OCI-LY1 (cell line): ENCODE data around the gene ZBTB8B.

Experiments
- H2AFZ ChIP-seq: fragments of 200-600 bp; sonication (generic), shearing (Covaris generic); 2 replicates; pipeline ENCODE4 v1.6.0; 2014; ENCODE audit warnings: antibody characterized with exemption, mild to moderate bottlenecking, low read length
- H3F3A ChIP-seq: fragments of 200-600 bp; sonication (generic), shearing (Covaris generic); 2 replicates; pipeline ENCODE4 v1.6.0; 2014; ENCODE audit warnings: mild to moderate bottlenecking, antibody characterized with exemption, low read length, moderate library complexity; ENCODE audit not compliant: insufficient read depth
- H3K27ac ChIP-seq: fragments of 200-600 bp; sonication (generic); 2 replicates; pipeline ENCODE4 v1.5.1; 2014; ENCODE audit warnings: low read length, mixed run types, mild to moderate bottlenecking, low read depth; ENCODE audit not compliant: poor library complexity, severe bottlenecking
- H3K27me3 ChIP-seq: fragments of 200-600 bp; sonication (generic); 2 replicates; pipeline ENCODE4 v1.6.0; 2014; ENCODE audit warnings: antibody characterized with exemption, mild to moderate bottlenecking, low read length, moderate library complexity; ENCODE audit not compliant: insufficient read depth
- H3K36me3 ChIP-seq: fragments of 200-600 bp; sonication (generic); 2 replicates; pipeline ENCODE4 v1.6.1; 2014; ENCODE audit warnings: mild to moderate bottlenecking, antibody characterized with exemption, low read length, moderate library complexity, mixed read lengths; ENCODE audit not compliant: insufficient read depth
- H3K4me1 ChIP-seq: fragments of 200-600 bp; sonication (generic); 2 replicates; pipeline ENCODE4 v1.5.1; 2014; ENCODE audit warnings: mild to moderate bottlenecking, low read length, moderate library complexity; ENCODE audit not compliant: insufficient read depth, severe bottlenecking
- H3K4me2 ChIP-seq: fragments of 200-600 bp; sonication (generic), shearing (Covaris generic); 2 replicates; pipeline ENCODE4 v1.6.1; 2014; ENCODE audit warnings: low read length
- H3K4me3 ChIP-seq: fragments of 200-600 bp; sonication (generic); 2 replicates; pipeline ENCODE4 v1.5.1; 2014; ENCODE audit warnings: low read length, low read depth, mild to moderate bottlenecking, mixed read lengths; ENCODE audit not compliant: poor library complexity, severe bottlenecking
- H3K79me2 ChIP-seq: fragments of 200-600 bp; shearing (Covaris generic); 2 replicates; pipeline ENCODE4 v1.6.1; 2016; ENCODE audit warnings: mixed run types, low read length, mixed read lengths; ENCODE audit not compliant: insufficient read depth
- H3K9ac ChIP-seq: fragments of 200-600 bp; sonication (generic), shearing (Covaris generic); 2 replicates; pipeline ENCODE4 v1.6.1; 2014; ENCODE audit warnings: mild to moderate bottlenecking, low read length, mixed read lengths
- H3K9me2 ChIP-seq: fragments of 200-600 bp; sonication (generic), shearing (Covaris generic); 2 replicates; pipeline ENCODE4 v1.6.1; 2014; ENCODE audit warnings: low read depth, mild to moderate bottlenecking, low read length, mixed read lengths
- H3K9me3 ChIP-seq: fragments of 200-600 bp; shearing (Covaris generic); 2 replicates; pipeline ENCODE4 v1.6.1; 2014; ENCODE audit warnings: low read length, mixed read lengths
- H4K20me1 ChIP-seq: fragments of 200-600 bp; sonication (generic), shearing (Covaris generic); 2 replicates; pipeline ENCODE4 v1.6.0; 2016; ENCODE audit warnings: mild to moderate bottlenecking, low read length; ENCODE audit not compliant: insufficient read depth
- CTCF ChIP-seq: fragments of 200-600 bp; sonication (generic), shearing (Covaris generic); IDR thresholded peaks from 2 replicates; pipeline ENCODE4 v1.5.1; 2017; ENCODE audit warnings: mild to moderate bottlenecking, antibody characterized with exemption, low read length, moderate library complexity, mixed read lengths
- EZH2 ChIP-seq: fragments of 200-600 bp; sonication (generic), shearing (Covaris generic); IDR thresholded peaks from 2 replicates; pipeline ENCODE4 v1.8.0; 2017; ENCODE audit warnings: borderline replicate concordance, mixed run types, mild to moderate bottlenecking, antibody characterized with exemption, low read length, moderate library complexity, mixed read lengths

Gene ZBTB8B

GRCh38 chr1:32498751-32499150 lies 33.9 kb downstream of the ZBTB8B start:
- H2AFZ ChIP-seq: no peak overlapping the region
- H3K9me3 ChIP-seq: no peaks in the 10 kb centered on the region
- no peak overlapping the region for H3K4me2 ChIP-seq

GRCh38 chr1:32500387-32501209 lies 35.7 kb downstream of the ZBTB8B start:
- Histone ChIP-seq H3K9me2 (no peaks in the 10 kb centered on the region), H3K9ac (peak overlapping the region; percentile 41; the same call in 1 of the 2 replicates), H3K4me1 (peaks cover 7% of the 10 kb centered on the region), H3K4me2 (peak overlapping the region; percentile 73), H3K36me3 (no peaks in the 10 kb centered on the region), H3K27me3 (peaks cover 5% of the 10 kb centered on the region), H3K27ac (no peak overlapping the region), H2AFZ (no peak overlapping the region; the same call in 1 of the 2 replicates), H3F3A (no peaks in the 10 kb centered on the region), H3K79me2 (no peaks in the 10 kb centered on the region), H3K9me3 (no peaks in the 10 kb centered on the region), H4K20me1 (no peaks in the 10 kb centered on the region), H3K4me3 (peak overlapping the region; percentile 58)
- TF ChIP-seq EZH2: no peak
- no peak for TF ChIP-seq CTCF

More at GRCh38 chr1:32498751-32499150, 33.9 kb downstream of the ZBTB8B start:
- Histone ChIP-seq H3K79me2 (no peaks in the 10 kb centered on the region), H3F3A (no peaks in the 10 kb centered on the region), H3K9ac (no peak overlapping the region), H3K27ac (no peak overlapping the region), H3K4me1 (peaks cover 7% of the 10 kb centered on the region), H3K4me3 (no peak overlapping the region), H3K36me3 (no peaks in the 10 kb centered on the region), H3K9me2 (no peaks in the 10 kb centered on the region), H3K27me3 (peaks cover 5% of the 10 kb centered on the region), H4K20me1 (no peaks in the 10 kb centered on the region)
- TF ChIP-seq CTCF (no peak), EZH2 (no peak)

- Histone ChIP-seq H3K36me3 (no peaks in the 10 kb centered on the region), H3K9ac (no peak overlapping the region), H3F3A (no peaks in the 10 kb centered on the region), H3K9me2 (no peaks in the 10 kb centered on the region), H4K20me1 (no peaks in the 10 kb centered on the region), H3K9me3 (no peaks in the 10 kb centered on the region), H2AFZ (no peak overlapping the region), H3K4me1 (peaks cover 7% of the 10 kb centered on the region), H3K4me2 (no peak overlapping the region), H3K79me2 (no peaks in the 10 kb centered on the region), H3K4me3 (no peak overlapping the region), H3K27ac (no peak overlapping the region), H3K27me3 (peaks cover 5% of the 10 kb centered on the region)
- TF ChIP-seq CTCF (no peak), EZH2 (no peak)
These were observed 37.0 kb downstream of the ZBTB8B start for GRCh38 chr1:32501865-32502264.
